ENCODE data around the gene RHOT2. TPM values are rescaled to one million over a fixed set of nuclear protein-coding genes. Genes with fewer than 3 reads are reported as not detected.

RHOT2 gene
- total and polyA plus RNA-seq, 9 of the 15 experiments (the other 6 are each of a cell fraction or from before 2014, with no cell fraction given), result 5.0 to 373 (median 112) TPM

- TF ChIP-seq AFF4 (CRISPR knock-in tag; IDR thresholded peaks at IDR 0.05), result no peak
- TF ChIP-seq ARHGAP35 (IDR thresholded peaks at IDR 0.05; ENCODE audit: partially characterized antibody), result no peak
- no peak for TF ChIP-seq SREBF2 (CRISPR knock-in tag; IDR thresholded peaks at IDR 0.05)
- TF ChIP-seq ZNF609 (CRISPR knock-in tag; IDR thresholded peaks at IDR 0.05; ENCODE audit: borderline replicate concordance), result no peak
- peak; percentile 13 for TF ChIP-seq FIP1L1 (IDR thresholded peaks at IDR 0.05; ENCODE audit: low read depth, low read length, poor library complexity, severe bottlenecking)
- no peak for TF ChIP-seq ZNF184 (CRISPR knock-in tag; IDR thresholded peaks at IDR 0.05)
- TF ChIP-seq ZNF395 (CRISPR knock-in tag; IDR thresholded peaks at IDR 0.05), result no peak
- TF ChIP-seq DNMT1 (IDR thresholded peaks at IDR 0.05), result no peak
- no peak for TF ChIP-seq ZBTB1 (CRISPR knock-in tag; IDR thresholded peaks at IDR 0.05; ENCODE audit: borderline replicate concordance, low read depth)
- TF ChIP-seq MCM3 (IDR thresholded peaks at IDR 0.05), result no peak
- TF ChIP-seq SLC30A9 (CRISPR knock-in tag; IDR thresholded peaks at IDR 0.05), result no peak
- TF ChIP-seq HSF4 (CRISPR knock-in tag; IDR thresholded peaks at IDR 0.05; ENCODE audit: borderline replicate concordance), result no peak
- TF ChIP-seq KLF1 (tag; IDR thresholded peaks at IDR 0.05), result no peak
- TF ChIP-seq PHB (CRISPR knock-in tag; IDR thresholded peaks at IDR 0.05), result no peak
- TF ChIP-seq EWSR1 (IDR thresholded peaks at IDR 0.05; ENCODE audit: borderline replicate concordance, low read depth, partially characterized antibody), result no peak
- no peak for TF ChIP-seq SPI1 (IDR thresholded peaks at IDR 0.05; ENCODE audit: borderline replicate concordance, low read depth, low read length)
- TF ChIP-seq JUND (IDR thresholded peaks at IDR 0.05; ENCODE audit: borderline replicate concordance, low read depth, low read length), result peak; percentile 6; the same call in 1 of the 2 replicates
- peak; percentile 30; the same call in 1 of the 3 replicates for TF ChIP-seq JUND (tag; IDR thresholded peaks at IDR 0.05; ENCODE audit: borderline replicate concordance, low read depth, low read length)
- TF ChIP-seq HMG20B (CRISPR knock-in tag; IDR thresholded peaks at IDR 0.05), result no peak
Observed at GRCh38 chr16:660459-661183, 7.3 kb upstream of the RHOT2 start (continued).

Data from K562 (cell line).